Activated naive CD8-positive, alpha-beta T cell treated with anti-CD3 and anti-CD28 coated beads, Interleukin-2, amount 50 U/mL, for 16 hours (primary cell): Measurements from ENCODE around the gene CPN1.
"Not testable (repeated sequence)": the region's sequence is repeated elsewhere in the genome, so short reads cannot be mapped to it uniquely, and the experiment has no call there.

Source experiments
- DNase-seq: peaks from one replicate; pipeline ENCODE4 v3.0.0-alpha.2; 2020; ENCODE audit warnings: low read depth, low spot score

Gene CPN1

GRCh38 chr10:100024748-100025147 is 56.9 kb downstream of the CPN1 start:
- no peak for DNase-seq

GRCh38 chr10:100022403-100022802 is 59.3 kb downstream of the CPN1 start:
- DNase-seq = no peak

- no peak for DNase-seq
Observed at GRCh38 chr10:100021322-100021721, 60.3 kb downstream of the CPN1 start.

- no peak for DNase-seq
Observed at GRCh38 chr10:100020886-100021253, 60.8 kb downstream of the CPN1 start.

- DNase-seq = no peak
Observed at GRCh38 chr10:100020142-100020885, 61.4 kb downstream of the CPN1 start.

- DNase-seq = no peak
Observed at GRCh38 chr10:100019787-100020141, 61.9 kb downstream of the CPN1 start.

GRCh38 chr10:100014071-100014762 is 67.5 kb downstream of the CPN1 start:
- DNase-seq = no peak

GRCh38 chr10:100013621-100014020 is 68.0 kb downstream of the CPN1 start:
- DNase-seq = no peak

- not testable (repeated sequence) for DNase-seq
Observed at GRCh38 chr10:100011906-100012305, 69.8 kb downstream of the CPN1 start.

GRCh38 chr10:100009793-100010676 is 71.6 kb downstream of the CPN1 start, which contains the start of gene DNMBP:
TSS of gene DNMBP (minus strand) at chr10:100009947. CDS start at chr10:99972124, 37,823 bp downstream.
- DNase-seq = peak; percentile 70

GRCh38 chr10:100009283-100009792 is 72.3 kb downstream of the CPN1 start:
- DNase-seq = peak; percentile 6

GRCh38 chr10:100008708-100009282 is 72.9 kb downstream of the CPN1 start:
- DNase-seq = no peak

- no peak for DNase-seq
Observed at GRCh38 chr10:100008142-100008522, 73.5 kb downstream of the CPN1 start.

GRCh38 chr10:100007231-100008141 is 74.2 kb downstream of the CPN1 start:
- DNase-seq = no peak

- no peak for DNase-seq
Observed at GRCh38 chr10:100006243-100006886, 75.3 kb downstream of the CPN1 start.

GRCh38 chr10:100004805-100005510 is 76.7 kb downstream of the CPN1 start:
- no peak for DNase-seq

- no peak for DNase-seq
Observed at GRCh38 chr10:100000109-100000644, 81.5 kb downstream of the CPN1 start.

GRCh38 chr10:99999319-100000108 is 82.2 kb downstream of the CPN1 start:
- DNase-seq = no peak
